Upper lobe of left lung (tissue), 6 donors: ENCODE data around the gene WASF2. TPM values are rescaled to one million over a fixed set of nuclear protein-coding genes. Genes with fewer than 3 reads are reported as not detected.
A peak's percentile ranks its signal among the peaks of the same experiment; 100 is the strongest.

ENCODE experiments used
- ATAC-seq, 2 donors: fragments of 200-7000 bp; cut with Tn5 transposase; one replicate each; pipeline ENCODE4 v1.9.1; 2022; ENCODE audit warnings: mild to moderate bottlenecking in 2 of 2, moderate library complexity in 2 of 2; ENCODE audit not compliant: low FRiP score in 2 of 2
- DNase-seq, 2 donors: peaks; one replicate each; pipeline ENCODE4 v3.0.0-alpha.2; 2019 to 2020
- H3K27ac ChIP-seq, 4 donors: fragments of 200-600 bp; sonication (generic); one replicate each; pipeline ENCODE4 v1.5.1; 2016 to 2019
- H3K27me3 ChIP-seq, 4 donors: fragments of 200-600 bp; sonication (generic); one replicate each; pipeline ENCODE4 v1.5.1; 2017 to 2019
- H3K36me3 ChIP-seq, 4 donors: fragments of 200-600 bp; sonication (generic); one replicate each; pipeline ENCODE4 v1.5.1; 2016 to 2019
- H3K4me1 ChIP-seq, 4 donors: fragments of 200-600 bp; sonication (generic); one replicate each; pipeline ENCODE4 v1.5.1; 2018 to 2019
- H3K4me3 ChIP-seq, 4 donors: fragments of 200-600 bp; sonication (generic); one replicate each; pipeline ENCODE4 v1.5.1; 2017 to 2019; ENCODE audit warnings: mild to moderate bottlenecking in 2 of 4, moderate library complexity in 1 of 4
- H3K9me3 ChIP-seq, 4 donors: fragments of 200-600 bp; sonication (generic); one replicate each; pipeline ENCODE4 v1.5.1; 2018 to 2019
- CTCF ChIP-seq, 6 experiments: fragments of 450-650 bp in 4 of 6; fragments of 200-600 bp in 2 of 6; sonication (generic) in 2 of 6; IDR thresholded peaks; one replicate each; pipeline ENCODE4 v1.5.1; 2016 to 2019; ENCODE audit warnings: antibody characterized with exemption in 6 of 6
- EP300 ChIP-seq, 4 donors: sonication (generic); formaldehyde crosslinking; IDR thresholded peaks; one replicate each; pipeline ENCODE4 v1.5.1; 2017; ENCODE audit warnings: antibody characterized with exemption in 4 of 4, control low read depth in 2 of 4
- POLR2A ChIP-seq, 4 donors: fragments of 450-650 bp; IDR thresholded peaks; one replicate each; pipeline ENCODE4 v1.5.1; 2016 to 2017; ENCODE audit warnings: antibody characterized with exemption in 4 of 4, mild to moderate bottlenecking in 2 of 4
- POLR2AphosphoS5 ChIP-seq, 2 donors: sonication (generic); formaldehyde crosslinking; IDR thresholded peaks; one replicate each; pipeline ENCODE4 v1.5.1; 2017; ENCODE audit warnings: antibody characterized with exemption in 2 of 2
- WGBS, 2 donors: methylation state at CpG; one replicate each; pipeline ENCODE4 v1.1.5; 2017 to 2018; 5-methylcytosine and 5-hydroxymethylcytosine counted together
- total RNA-seq, 6 donors: library from RNA; depleted of rRNA in 4 of 6; stranded (reverse); fragments of >200 nt in 4 of 6; gene quantifications; one replicate each; pipeline versions ENCODE4 v1.1.0 to v1.2.1, GENCODE V29; 2016 to 2021
- donor health status: DM: no; HTN: no; CAD: no; lungs with moderate emphysema.
- donor health status: DM: no; HTN: yes; CAD: no; lungs with severe emphysema.

WASF2 gene
- total RNA-seq, 6 donors from 2014 or later = 53.4 to 158 (median 62.2) TPM

- WGBS, 2 donors = 79 to 89% methylated on average over 19 to 21 of the region's 21 CpGs
- no peak for ATAC-seq
- peaks cover 37 to 48% (median 40%) of the 10 kb centered on the region in 4 donors for H3K4me1 ChIP-seq
Observed at GRCh38 chr1:27517907-27518718, 28.1 kb upstream of the WASF2 start.

GRCh38 chr1:27517301-27517700, 27.3 kb upstream of the WASF2 start:
- WGBS, 2 donors = 63 to 71% methylated on average over 2 of the region's 2 CpGs
- no peaks in the 10 kb centered on the region for H3K36me3 ChIP-seq
- ATAC-seq (no peak), DNase-seq (no peak)
- peaks cover 29 to 40% (median 31%) of the 10 kb centered on the region in 4 donors for H3K4me1 ChIP-seq
- H3K4me3 ChIP-seq = no peak overlapping the region
- H3K27ac ChIP-seq = peak overlapping the region in 2 of 4 donors; percentile 45 to 57
- no peaks in the 10 kb centered on the region for H3K27me3 ChIP-seq
- H3K9me3 ChIP-seq = no peaks in the 10 kb centered on the region
- TF ChIP-seq POLR2A (IDR thresholded peaks at IDR 0.05) (no peak), EP300 (IDR thresholded peaks at IDR 0.05) (no peak), POLR2AphosphoS5 (IDR thresholded peaks at IDR 0.05) (no peak), CTCF (IDR thresholded peaks at IDR 0.05) (no peak)

More at GRCh38 chr1:27517907-27518718, 28.1 kb upstream of the WASF2 start:
- TF ChIP-seq POLR2AphosphoS5 (IDR thresholded peaks at IDR 0.05) (no peak), EP300 (IDR thresholded peaks at IDR 0.05) (no peak), CTCF (IDR thresholded peaks at IDR 0.05) (no peak), POLR2A (IDR thresholded peaks at IDR 0.05) (no peak)
- H3K4me3 ChIP-seq = no peak overlapping the region
- DNase-seq = no peak
- H3K27me3 ChIP-seq = no peaks in the 10 kb centered on the region
- peak overlapping the region in 3 of 4 donors; percentile 45 to 57 (median 46) for H3K27ac ChIP-seq
- H3K9me3 ChIP-seq = no peaks in the 10 kb centered on the region
- H3K36me3 ChIP-seq = no peaks in the 10 kb centered on the region

GRCh38 chr1:27515626-27516025, 25.7 kb upstream of the WASF2 start:
- DNase-seq (no peak), ATAC-seq (no peak)
- Histone ChIP-seq H3K4me1 (peaks cover 12 to 24% (median 16%) of the 10 kb centered on the region in 4 donors), H3K4me3 (no peak overlapping the region), H3K9me3 (no peaks in the 10 kb centered on the region), H3K27me3 (no peaks in the 10 kb centered on the region), H3K36me3 (no peaks in the 10 kb centered on the region), H3K27ac (peak overlapping the region in 1 of 4 donors; percentile 15)
- WGBS, 2 donors = 83 to 86% methylated on average over 3 of the region's 3 CpGs
- no peak for TF ChIP-seq POLR2AphosphoS5 (IDR thresholded peaks at IDR 0.05)

- Histone ChIP-seq H3K36me3 (no peaks in the 10 kb centered on the region), H3K4me3 (no peak overlapping the region), H3K27me3 (no peaks in the 10 kb centered on the region), H3K27ac (peak overlapping the region; percentile 24 to 64 (median 38)), H3K9me3 (no peaks in the 10 kb centered on the region), H3K4me1 (peaks cover 11 to 15% (median 12%) of the 10 kb centered on the region in 4 donors)
- TF ChIP-seq EP300 (IDR thresholded peaks at IDR 0.05) = no peak
- no peak for TF ChIP-seq CTCF (IDR thresholded peaks at IDR 0.05)
- no peak for TF ChIP-seq POLR2A (IDR thresholded peaks at IDR 0.05)
- TF ChIP-seq POLR2AphosphoS5 (IDR thresholded peaks at IDR 0.05) = no peak
- ATAC-seq (peak; percentile 30 to 71), DNase-seq (peak in 1 of 2 donors; percentile 64)
- 30 to 40% methylated on average over 2 to 6 of the region's 7 CpGs for WGBS, 2 donors
Observed at GRCh38 chr1:27513958-27514357, 24.0 kb upstream of the WASF2 start.

DNA sequence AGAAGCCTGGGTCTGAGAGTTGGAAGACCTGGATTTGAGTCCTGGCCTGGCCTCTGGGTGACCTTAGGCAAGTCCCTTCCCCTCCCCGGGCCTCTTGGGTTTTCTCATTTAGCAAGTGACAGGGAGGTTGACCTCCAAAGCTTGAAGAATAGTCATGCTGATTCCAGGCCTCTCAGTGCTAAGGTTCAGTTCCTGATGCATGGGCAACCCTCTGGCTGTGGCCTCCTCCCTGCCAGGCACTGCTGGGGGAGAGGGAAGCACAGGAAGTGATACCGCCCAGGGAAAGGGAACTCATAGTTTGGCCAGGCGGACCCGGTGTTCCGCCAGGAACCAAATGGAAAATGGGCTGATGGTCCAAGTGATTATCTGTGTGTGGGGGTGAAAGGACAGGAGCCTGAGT, 23.6 kb upstream of the WASF2 start:
- peaks cover 11 to 15% (median 12%) of the 10 kb centered on the region in 4 donors for H3K4me1 ChIP-seq
- TF ChIP-seq EP300 (IDR thresholded peaks at IDR 0.05) (no peak), POLR2AphosphoS5 (IDR thresholded peaks at IDR 0.05) (no peak), POLR2A (IDR thresholded peaks at IDR 0.05) (no peak), CTCF (IDR thresholded peaks at IDR 0.05) (no peak)
- WGBS, 2 donors = 40 to 62% methylated on average over 4 to 5 of the region's 5 CpGs
- ATAC-seq (peak in 1 of 2 donors; percentile 63), DNase-seq (no peak)
- H3K4me3 ChIP-seq = no peak overlapping the region
- H3K27ac ChIP-seq = peak overlapping the region; percentile 24 to 64 (median 38)
- no peaks in the 10 kb centered on the region for H3K27me3 ChIP-seq
- H3K36me3 ChIP-seq = no peaks in the 10 kb centered on the region
- no peaks in the 10 kb centered on the region for H3K9me3 ChIP-seq
